Fibroblast of pulmonary artery (primary cell): ENCODE data around the gene NR2F1-AS1.

ENCODE experiments used
- DNase-seq: peaks from one replicate; pipeline ENCODE4 v3.0.0-alpha.2; 2010; ENCODE audit warnings: low read depth
- H3K4me3 ChIP-seq: replicated peaks from 2 replicates; pipeline ENCODE4 v1.5.1; 2011; ENCODE audit warnings: low read depth, mild to moderate bottlenecking, control low read depth, low read length, moderate library complexity
- CTCF ChIP-seq: IDR thresholded peaks from 2 replicates; pipeline ENCODE4 v1.5.1; 2011; ENCODE audit warnings: mild to moderate bottlenecking, control low read depth, low read length, inconsistent platforms; ENCODE audit errors: missing control alignments

The NR2F1-AS1 gene

GRCh38 chr5:93503598-93504067 is 77.4 kb downstream of the NR2F1-AS1 start:
- TF ChIP-seq CTCF: no peak
- H3K4me3 ChIP-seq: no peak overlapping the region
- peak; percentile 93 for DNase-seq

GRCh38 chr5:93497096-93497495 is 83.9 kb downstream of the NR2F1-AS1 start:
- no peak for TF ChIP-seq CTCF
- DNase-seq: peak; percentile 86
- no peak overlapping the region for H3K4me3 ChIP-seq

GRCh38 chr5:93479982-93480509 is 101.0 kb downstream of the NR2F1-AS1 start:
- no peak for DNase-seq
- H3K4me3 ChIP-seq: no peak overlapping the region
- no peak for TF ChIP-seq CTCF

GRCh38 chr5:93477816-93478215 is 103.2 kb downstream of the NR2F1-AS1 start:
- DNase-seq: peak; percentile 43
- H3K4me3 ChIP-seq: no peak overlapping the region
- no peak for TF ChIP-seq CTCF

- TF ChIP-seq CTCF: no peak
- H3K4me3 ChIP-seq: no peak overlapping the region
- no peak for DNase-seq
Observed at GRCh38 chr5:93476251-93476742, 104.7 kb downstream of the NR2F1-AS1 start.

GRCh38 chr5:93462916-93463315 is 118.1 kb downstream of the NR2F1-AS1 start:
- no peak overlapping the region for H3K4me3 ChIP-seq
- no peak for DNase-seq
- no peak for TF ChIP-seq CTCF

GRCh38 chr5:93461756-93462155 is 119.3 kb downstream of the NR2F1-AS1 start:
- peak; percentile 22 for DNase-seq
- no peak overlapping the region for H3K4me3 ChIP-seq
- no peak for TF ChIP-seq CTCF
